GM21786 (cell line): ENCODE data around the gene NBPF26.
"Not testable (repeated sequence)": the region's sequence is repeated elsewhere in the genome, so short reads cannot be mapped to it uniquely, and the experiment has no call there.

ENCODE experiments used
- ATAC-seq: cut with Tn5 transposase; IDR thresholded peaks from one replicate; pipeline ENCODE4 v1.9.1; 2021; ENCODE audit not compliant: unreplicated experiment

NBPF26 gene

DNA sequence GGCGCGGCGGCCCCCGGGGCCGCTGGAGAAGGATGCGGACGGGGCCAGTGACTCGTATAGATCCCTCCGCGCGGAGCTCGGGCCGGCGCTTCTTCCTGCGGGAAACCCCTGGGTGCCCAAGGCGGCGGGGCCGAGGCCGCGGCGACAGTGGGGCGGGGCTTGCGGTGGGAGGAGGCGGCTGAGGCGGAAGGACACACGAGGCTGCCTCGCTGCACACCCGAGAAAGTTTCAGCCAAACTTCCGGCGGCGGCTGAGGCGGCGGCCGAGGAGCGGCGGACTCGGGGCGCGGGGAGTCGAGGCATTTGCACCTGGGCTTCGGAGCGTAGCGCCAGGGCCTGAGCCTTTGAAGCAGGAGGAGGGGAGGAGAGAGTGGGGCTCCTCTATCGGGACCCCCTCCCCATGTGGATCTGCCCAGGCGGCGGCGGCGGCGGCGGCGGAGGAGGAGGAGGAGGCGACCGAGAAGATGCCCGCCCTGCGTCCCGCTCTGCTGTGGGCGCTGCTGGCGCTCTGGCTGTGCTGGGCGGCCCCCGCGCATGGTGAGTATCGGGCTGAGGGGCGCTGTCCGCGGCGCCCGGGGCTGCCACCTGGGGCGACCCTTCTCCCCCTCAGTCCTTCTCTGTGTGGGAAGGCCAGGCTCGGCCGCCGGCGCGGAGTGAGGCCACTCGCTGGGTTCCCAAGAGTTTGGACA is at the start of gene NBPF26:
TSS of gene NBPF26 (plus strand) at position 231 of the 688 bp plus-strand sequence.
- ATAC-seq = not testable (repeated sequence)

- ATAC-seq = not testable (repeated sequence)
Measured at GRCh38 chr1:120680106-120680819, 43.5 kb upstream of the NBPF26 start.

DNA sequence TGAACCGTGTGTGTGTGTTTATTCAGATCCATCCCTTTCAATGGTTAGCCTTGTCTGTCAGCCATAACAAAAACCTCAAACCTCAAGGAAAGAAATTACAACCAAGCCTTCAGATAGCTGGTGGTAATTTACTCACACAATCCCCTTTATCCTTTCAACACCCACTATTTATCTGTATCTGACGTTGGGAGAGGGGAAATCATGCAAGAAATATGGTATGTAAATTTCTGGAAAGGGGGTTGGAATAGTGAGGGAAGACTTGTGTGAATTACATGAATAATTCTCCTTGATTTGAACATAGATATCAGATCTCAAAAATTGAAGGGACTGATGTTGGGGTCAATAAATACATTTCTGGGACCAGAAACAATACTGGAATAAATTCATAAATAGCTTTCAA is 42.8 kb upstream of the NBPF26 start:
- ATAC-seq = not testable (repeated sequence)

- ATAC-seq = not testable (repeated sequence)
Measured at GRCh38 chr1:120684397-120684796, 39.3 kb upstream of the NBPF26 start.

- ATAC-seq = not testable (repeated sequence)
Measured at GRCh38 chr1:120685622-120686021, 38.1 kb upstream of the NBPF26 start.

DNA sequence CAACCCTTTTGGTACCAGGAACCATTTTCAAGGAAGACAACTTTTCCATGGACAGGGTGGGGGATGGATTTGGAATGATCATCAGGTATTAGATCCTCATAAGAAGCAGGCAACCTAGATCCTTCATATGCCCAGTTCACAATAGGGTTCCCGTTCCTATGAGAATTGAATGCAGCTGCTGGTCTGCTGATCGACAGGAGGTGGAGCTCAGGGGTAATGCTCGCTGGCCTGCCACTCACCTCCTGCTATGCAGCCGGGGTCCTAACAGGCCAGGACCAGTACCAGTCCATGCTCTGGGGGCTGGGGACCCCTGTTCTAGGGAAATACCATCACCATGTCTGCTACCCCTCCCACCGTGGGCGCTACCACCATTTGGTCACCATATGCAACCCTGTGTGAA is 36.5 kb upstream of the NBPF26 start:
- ATAC-seq = not testable (repeated sequence)

DNA sequence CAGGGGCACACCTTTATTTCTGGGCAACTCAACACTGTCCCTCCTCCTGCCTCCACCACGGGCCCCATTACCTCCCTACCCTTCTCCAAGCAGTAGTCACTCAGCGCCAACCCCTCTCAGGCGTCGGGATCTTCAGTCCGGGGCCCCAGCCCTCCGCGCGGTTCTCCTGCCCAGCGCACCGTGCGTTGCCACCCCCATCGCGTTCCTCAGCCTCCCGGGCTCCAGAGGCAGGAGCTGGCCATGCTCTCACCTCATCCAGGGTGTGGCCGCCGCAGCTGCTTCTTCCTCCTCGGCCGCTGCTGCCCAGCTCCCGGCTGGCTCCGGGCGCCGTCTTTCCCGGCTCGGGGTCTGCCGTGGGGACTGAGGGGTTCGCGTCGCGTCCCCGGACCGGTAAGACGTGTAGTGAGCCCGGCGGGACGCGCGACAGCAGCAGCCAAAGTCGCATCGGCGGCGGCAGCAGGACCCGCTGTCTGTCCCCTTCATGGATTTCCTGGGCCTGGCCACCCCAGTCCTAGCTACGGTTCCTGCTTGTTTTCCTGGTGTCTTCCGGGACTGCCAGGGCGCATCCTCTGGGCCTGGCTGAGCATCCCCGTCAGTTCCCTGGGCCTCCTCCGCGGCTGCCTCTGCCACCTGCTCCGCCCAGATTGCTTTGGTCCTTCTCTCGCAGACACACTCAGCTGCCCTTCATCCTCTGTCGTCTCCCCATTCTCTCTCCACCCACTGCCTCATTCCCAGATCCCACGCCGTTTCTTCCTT is 22.8 kb upstream of the NBPF26 start:
- ATAC-seq = not testable (repeated sequence)

GRCh38 chr1:120723358-120723714 is 409 bp upstream of the NBPF26 start:
- not testable (repeated sequence) for ATAC-seq

DNA sequence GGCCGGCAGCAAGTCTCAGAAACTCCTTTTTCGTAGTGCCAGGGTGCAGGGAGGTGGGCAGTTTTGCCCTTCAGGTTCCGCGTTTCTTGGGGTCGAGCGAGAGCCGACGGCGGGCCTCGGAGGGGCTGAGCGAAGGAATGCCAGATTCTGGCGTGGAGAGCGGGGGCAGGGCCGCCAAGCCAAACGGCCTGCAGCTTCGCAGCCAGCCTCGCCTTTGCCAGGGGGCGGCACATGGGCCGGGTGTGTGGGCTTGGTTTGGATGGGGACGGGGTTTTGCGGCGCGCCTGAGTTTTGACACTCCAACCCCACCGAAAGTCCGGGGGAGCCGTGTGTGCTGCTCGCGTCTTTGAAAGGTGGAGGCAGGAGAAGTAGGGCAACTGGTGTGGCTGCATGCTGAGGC is 762 bp downstream of the NBPF26 start:
- not testable (repeated sequence) for ATAC-seq

DNA sequence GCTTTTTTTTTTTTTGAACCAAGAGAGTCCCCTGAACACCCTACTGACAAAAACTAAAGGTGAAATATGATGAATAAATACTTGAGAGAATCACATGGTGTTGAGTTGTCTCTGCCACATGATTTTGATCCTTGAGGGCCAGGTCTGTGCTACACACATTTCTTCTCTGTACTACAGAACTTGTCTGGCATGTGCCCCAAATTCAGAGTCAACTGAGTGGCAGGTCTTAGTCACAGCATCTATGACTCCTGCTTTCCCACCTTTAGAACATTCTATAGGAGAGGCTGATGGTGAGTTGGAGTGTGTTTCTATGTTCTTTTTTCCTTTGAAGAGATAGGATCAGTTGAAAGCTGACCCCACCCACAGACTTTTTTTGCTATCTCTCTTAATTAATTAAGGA is 5.1 kb downstream of the NBPF26 start:
- not testable (repeated sequence) for ATAC-seq

DNA sequence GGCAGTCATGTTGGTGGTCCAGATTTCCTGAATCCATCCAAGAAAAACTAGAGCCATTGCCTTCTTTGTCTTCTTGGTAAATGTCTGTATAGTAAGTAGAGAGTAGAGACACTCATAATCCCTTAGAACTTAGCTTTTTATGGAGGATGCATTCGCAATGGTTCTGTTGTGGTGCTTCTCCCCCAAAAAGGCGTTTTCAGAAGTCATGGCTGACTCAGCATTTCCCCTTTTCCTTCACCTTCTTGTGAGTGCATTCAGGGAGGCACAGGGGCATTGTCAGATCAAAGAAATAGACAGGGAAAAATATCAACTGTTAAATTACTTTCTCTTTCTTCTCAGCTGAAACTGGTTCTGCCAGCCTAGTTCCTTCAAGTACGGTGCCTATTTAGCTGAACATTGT is 45.3 kb downstream of the NBPF26 start:
- ATAC-seq = not testable (repeated sequence)

- not testable (repeated sequence) for ATAC-seq
Measured at GRCh38 chr1:120805452-120805851, 81.7 kb downstream of the NBPF26 start.

DNA sequence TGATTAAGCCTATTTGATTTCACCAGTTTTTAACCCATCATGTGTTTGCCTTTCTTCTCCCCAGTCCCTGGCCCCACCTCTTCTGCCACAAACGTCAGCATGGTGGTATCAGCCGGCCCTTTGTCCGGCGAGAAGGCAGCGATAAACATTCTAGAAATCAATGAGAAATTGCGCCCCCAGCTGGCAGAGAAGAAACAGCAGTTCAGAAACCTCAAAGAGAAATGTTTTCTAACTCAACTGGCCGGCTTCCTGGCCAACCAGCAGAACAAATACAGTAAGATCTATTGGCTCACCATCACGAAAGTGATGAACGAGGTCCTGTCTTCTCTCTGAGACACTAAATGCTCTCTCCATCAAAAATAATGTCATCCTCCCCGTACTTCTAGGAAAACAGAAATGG is 88.1 kb downstream of the NBPF26 start:
- ATAC-seq = not testable (repeated sequence)

- ATAC-seq = not testable (repeated sequence)
Measured at GRCh38 chr1:120825051-120825450, 101.3 kb downstream of the NBPF26 start.

GRCh38 chr1:120826623-120827022 is 102.9 kb downstream of the NBPF26 start:
- not testable (repeated sequence) for ATAC-seq

GRCh38 chr1:120844186-120844944 is 120.6 kb downstream of the NBPF26 start:
- not testable (repeated sequence) for ATAC-seq

DNA sequence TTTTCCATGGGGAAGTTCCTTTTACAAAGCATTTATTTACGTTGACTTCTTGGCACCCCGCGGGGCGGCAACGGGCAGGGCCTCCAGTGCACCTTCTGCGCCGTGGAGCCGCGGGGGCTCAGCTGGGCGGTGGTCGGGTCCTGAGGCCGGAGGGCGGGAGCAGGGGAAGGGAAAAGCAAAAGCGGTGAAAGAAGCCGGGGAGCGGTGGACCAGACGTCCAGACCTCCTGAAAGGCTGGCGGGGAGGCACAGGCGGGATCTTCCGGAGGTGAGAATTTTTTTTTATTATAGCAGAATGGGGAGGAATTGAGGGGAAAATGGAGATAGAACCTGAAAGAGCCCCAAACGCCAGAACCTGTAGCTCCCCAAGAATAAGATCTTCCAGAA is 121.2 kb downstream of the NBPF26 start:
- not testable (repeated sequence) for ATAC-seq

DNA sequence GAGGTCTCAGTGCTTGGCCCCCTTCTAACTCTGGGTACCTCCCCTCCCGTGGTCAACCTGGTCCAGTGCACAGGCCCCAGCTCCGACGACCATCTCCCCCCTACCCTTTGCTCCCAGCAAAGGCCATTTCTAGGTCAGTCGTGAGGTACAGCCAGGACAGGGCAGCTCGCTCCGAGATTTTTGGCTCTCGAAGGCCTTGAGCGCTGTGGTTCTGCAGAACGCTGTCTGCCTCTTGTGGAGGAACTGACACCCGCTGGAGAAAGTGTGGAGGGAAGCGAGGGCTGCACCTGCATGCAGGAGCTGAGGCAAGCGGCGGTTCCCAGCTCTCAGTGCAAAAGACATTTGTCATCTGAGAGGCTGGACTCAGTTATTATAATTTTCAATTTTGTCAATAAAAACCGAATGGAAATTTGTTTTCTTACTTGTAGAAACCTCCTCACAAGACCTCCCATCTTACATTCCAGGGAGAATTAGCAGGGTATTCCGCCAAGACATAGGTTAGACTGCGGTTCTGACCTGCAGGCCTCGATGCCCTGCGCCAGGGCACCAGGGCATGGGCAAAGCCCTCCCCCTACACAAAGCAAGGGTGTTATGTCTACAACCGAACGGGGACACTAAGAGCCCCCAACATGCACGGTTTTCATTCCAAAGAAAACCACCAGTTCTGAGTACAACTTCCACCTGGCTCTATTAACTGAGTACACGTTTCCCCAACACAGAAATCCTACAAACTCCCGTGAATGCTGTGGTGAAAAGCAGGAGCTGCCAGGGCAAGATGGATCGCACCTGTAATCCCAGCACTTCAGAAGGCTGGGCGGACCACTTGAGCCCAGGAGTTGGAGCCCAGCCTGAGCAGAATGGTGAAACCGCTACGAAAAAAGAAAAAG is 125.9 kb downstream of the NBPF26 start:
- ATAC-seq = not testable (repeated sequence)

GRCh38 chr1:120850287-120850536 is 126.5 kb downstream of the NBPF26 start:
- ATAC-seq = not testable (repeated sequence)
